HS-27A (cell line): Measurements from ENCODE around the gene CTNNA3.

Source experiments
- DNase-seq: peaks from one replicate; pipeline ENCODE4 v3.0.0-alpha.2; 2012; ENCODE audit warnings: low read depth, missing footprints

The CTNNA3 gene

GRCh38 chr10:67327626-67328535 is 368.1 kb downstream of the CTNNA3 start:
- DNase-seq: no peak

- DNase-seq: no peak
Measured at GRCh38 chr10:67319976-67320375, 376.0 kb downstream of the CTNNA3 start.

- DNase-seq: no peak
Measured at GRCh38 chr10:67308912-67309311, 387.1 kb downstream of the CTNNA3 start.

GRCh38 chr10:67306588-67307205 is 389.3 kb downstream of the CTNNA3 start:
- DNase-seq: no peak

GRCh38 chr10:67302701-67303100 is 393.3 kb downstream of the CTNNA3 start:
- DNase-seq: no peak

GRCh38 chr10:67299761-67300160 is 396.2 kb downstream of the CTNNA3 start:
- DNase-seq: no peak

- DNase-seq: no peak
Measured at GRCh38 chr10:67297637-67298181, 398.3 kb downstream of the CTNNA3 start.

- no peak for DNase-seq
Measured at GRCh38 chr10:67296926-67297325, 399.1 kb downstream of the CTNNA3 start.

GRCh38 chr10:67288688-67289410 is 407.1 kb downstream of the CTNNA3 start:
- no peak for DNase-seq

- no peak for DNase-seq
Measured at GRCh38 chr10:67284589-67284988, 411.4 kb downstream of the CTNNA3 start.

- DNase-seq: no peak
Measured at GRCh38 chr10:67282871-67283270, 413.1 kb downstream of the CTNNA3 start.

GRCh38 chr10:67280405-67280804 is 415.6 kb downstream of the CTNNA3 start:
- no peak for DNase-seq

GRCh38 chr10:67277402-67277801 is 418.6 kb downstream of the CTNNA3 start:
- DNase-seq: no peak

- no peak for DNase-seq
Measured at GRCh38 chr10:67269828-67270227, 426.2 kb downstream of the CTNNA3 start.

- DNase-seq: no peak
Measured at GRCh38 chr10:67268146-67268545, 427.8 kb downstream of the CTNNA3 start.

- no peak for DNase-seq
Measured at GRCh38 chr10:67262675-67263074, 433.3 kb downstream of the CTNNA3 start.

- DNase-seq: no peak
Measured at GRCh38 chr10:67261300-67261797, 434.6 kb downstream of the CTNNA3 start.

GRCh38 chr10:67259319-67259929 is 436.6 kb downstream of the CTNNA3 start:
- no peak for DNase-seq

GRCh38 chr10:67257427-67258144 is 438.4 kb downstream of the CTNNA3 start:
- DNase-seq: no peak

- DNase-seq: no peak
Measured at GRCh38 chr10:67257018-67257417, 439.0 kb downstream of the CTNNA3 start.

- DNase-seq: no peak
Measured at GRCh38 chr10:67250686-67251085, 445.3 kb downstream of the CTNNA3 start.
